ENCODE results near the gene URB2. TPM values are rescaled to one million over a fixed set of nuclear protein-coding genes. Genes with fewer than 3 reads are reported as not detected.
"Not testable (repeated sequence)": the region's sequence is repeated elsewhere in the genome, so short reads cannot be mapped to it uniquely, and the experiment has no call there.

Gene URB2
- total RNA-seq, 1 experiment from 2014 or later = 35.4 TPM

DNA sequence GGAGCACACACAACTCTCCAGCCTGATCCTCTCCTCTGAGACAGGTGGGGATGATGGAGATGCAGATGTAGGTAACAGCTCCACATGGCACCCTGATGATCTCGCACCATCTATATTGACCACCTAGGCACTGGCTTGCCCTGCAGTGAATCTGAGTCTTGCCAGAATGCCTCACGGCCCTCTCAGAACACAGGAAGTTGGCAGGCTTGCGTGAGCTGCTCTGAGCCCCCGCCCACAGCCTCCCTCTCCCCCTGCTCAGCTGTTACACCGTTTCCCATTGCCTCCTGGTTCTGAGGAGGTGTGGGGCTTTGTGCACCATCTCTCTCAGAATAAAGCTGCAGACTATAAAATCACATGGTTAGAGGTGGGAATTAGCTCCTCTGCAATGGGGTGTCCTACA, 48.0 kb downstream of the URB2 start:
- Histone ChIP-seq H3K27me3 (ENCODE audit: control insufficient read depth, insufficient read depth, low read length) (no peaks in the 10 kb centered on the region), H3K36me3 (replicated peaks; ENCODE audit: control insufficient read depth, insufficient read depth, low read length) (no peaks in the 10 kb centered on the region), H3K4me3 (ENCODE audit: insufficient read depth, low read depth, low read length) (no peak overlapping the region)
- peak; percentile 13 for DNase-seq

DNA sequence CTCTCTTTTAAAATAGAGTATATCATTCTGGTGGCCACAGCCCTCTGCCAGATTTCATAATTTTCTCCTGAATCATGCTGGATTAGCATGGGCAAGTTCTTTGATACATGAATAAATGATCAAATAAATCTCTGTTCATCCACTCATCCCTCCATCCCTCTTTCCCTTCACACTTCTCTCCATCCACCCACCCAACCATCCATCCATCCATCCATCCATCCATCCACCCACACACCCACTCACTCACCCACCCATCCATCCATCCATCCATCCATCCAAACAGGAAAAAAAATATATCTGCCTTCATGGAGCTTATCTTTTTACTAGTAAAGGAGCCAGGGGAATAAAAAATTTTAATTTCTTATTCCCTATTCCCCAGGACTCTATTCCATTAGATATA, 49.3 kb downstream of the URB2 start:
- Histone ChIP-seq H3K36me3 (replicated peaks; ENCODE audit: control insufficient read depth, insufficient read depth, low read length) (no peaks in the 10 kb centered on the region), H3K4me3 (ENCODE audit: insufficient read depth, low read depth, low read length) (no peak overlapping the region), H3K27me3 (ENCODE audit: control insufficient read depth, insufficient read depth, low read length) (no peaks in the 10 kb centered on the region)
- DNase-seq = no peak

- Histone ChIP-seq H3K4me3 (ENCODE audit: insufficient read depth, low read depth, low read length) (no peak overlapping the region), H3K36me3 (replicated peaks; ENCODE audit: control insufficient read depth, insufficient read depth, low read length) (no peaks in the 10 kb centered on the region), H3K27me3 (ENCODE audit: control insufficient read depth, insufficient read depth, low read length) (no peaks in the 10 kb centered on the region; the same call in 1 of the 2 replicates)
- DNase-seq = no peak
Observed at GRCh38 chr1:229685149-229685548, 59.1 kb downstream of the URB2 start.

- H3K27me3 ChIP-seq (ENCODE audit: control insufficient read depth, insufficient read depth, low read length) = no peaks in the 10 kb centered on the region; the same call in 1 of the 2 replicates
- no peak overlapping the region for H3K4me3 ChIP-seq (ENCODE audit: insufficient read depth, low read depth, low read length)
- no peak for DNase-seq
- H3K36me3 ChIP-seq (replicated peaks; ENCODE audit: control insufficient read depth, insufficient read depth, low read length) = no peaks in the 10 kb centered on the region
Observed at GRCh38 chr1:229689273-229689672, 63.2 kb downstream of the URB2 start.

DNA sequence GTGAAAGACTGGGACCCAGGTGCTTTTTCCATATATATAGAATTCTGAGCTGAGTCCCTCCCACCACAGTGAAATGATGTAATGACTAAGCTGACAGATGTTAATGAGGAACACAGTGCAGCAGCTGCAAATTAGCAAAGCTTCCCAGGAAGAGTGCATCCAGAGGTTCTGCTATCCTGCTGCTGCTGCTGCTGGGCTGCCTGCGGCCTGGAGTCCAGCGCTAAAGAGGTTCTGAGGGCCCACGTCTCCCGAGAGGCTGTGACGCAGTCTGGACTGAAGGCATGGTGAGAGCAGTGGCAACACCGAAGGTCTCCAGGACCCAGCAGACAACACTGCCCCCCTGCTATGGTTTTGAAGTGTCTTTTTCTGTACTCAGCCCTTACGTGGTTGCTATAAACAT, 63.9 kb downstream of the URB2 start:
- H3K4me3 ChIP-seq (ENCODE audit: insufficient read depth, low read depth, low read length) = no peak overlapping the region
- H3K27me3 ChIP-seq (ENCODE audit: control insufficient read depth, insufficient read depth, low read length) = no peaks in the 10 kb centered on the region; the same call in 1 of the 2 replicates
- DNase-seq = no peak
- no peaks in the 10 kb centered on the region for H3K36me3 ChIP-seq (replicated peaks; ENCODE audit: control insufficient read depth, insufficient read depth, low read length)

DNA sequence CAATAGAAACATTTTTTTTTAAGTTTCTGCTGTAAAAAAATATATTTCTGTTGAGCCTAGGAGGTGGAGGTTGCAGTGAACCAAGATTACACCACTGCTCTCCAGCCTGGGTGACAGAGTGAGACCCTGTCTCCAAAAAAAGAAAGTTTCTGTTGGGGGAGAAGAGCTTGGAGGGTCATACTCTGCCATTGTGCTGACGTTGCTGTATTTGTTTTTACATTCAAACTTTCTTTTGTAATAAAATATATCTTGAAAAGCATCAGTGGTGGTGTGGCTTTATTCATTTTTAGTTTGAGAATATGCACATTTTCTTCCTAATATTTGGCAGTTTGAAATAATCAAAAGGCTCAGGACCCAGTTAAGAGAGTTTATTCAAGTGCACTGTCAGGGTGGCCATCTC, 64.6 kb downstream of the URB2 start:
- no peaks in the 10 kb centered on the region; the same call in 1 of the 2 replicates for H3K27me3 ChIP-seq (ENCODE audit: control insufficient read depth, insufficient read depth, low read length)
- DNase-seq = no peak
- no peaks in the 10 kb centered on the region for H3K36me3 ChIP-seq (replicated peaks; ENCODE audit: control insufficient read depth, insufficient read depth, low read length)
- no peak overlapping the region for H3K4me3 ChIP-seq (ENCODE audit: insufficient read depth, low read depth, low read length)

- no peaks in the 10 kb centered on the region for H3K36me3 ChIP-seq (replicated peaks; ENCODE audit: control insufficient read depth, insufficient read depth, low read length)
- no peak for DNase-seq
- no peak overlapping the region for H3K4me3 ChIP-seq (ENCODE audit: insufficient read depth, low read depth, low read length)
- H3K27me3 ChIP-seq (ENCODE audit: control insufficient read depth, insufficient read depth, low read length) = no peaks in the 10 kb centered on the region; the same call in 1 of the 2 replicates
Observed at GRCh38 chr1:229691362-229691761, 65.3 kb downstream of the URB2 start.

- DNase-seq = no peak
- no peak overlapping the region for H3K4me3 ChIP-seq (ENCODE audit: insufficient read depth, low read depth, low read length)
Observed at GRCh38 chr1:229693129-229693900, 67.3 kb downstream of the URB2 start.

DNA sequence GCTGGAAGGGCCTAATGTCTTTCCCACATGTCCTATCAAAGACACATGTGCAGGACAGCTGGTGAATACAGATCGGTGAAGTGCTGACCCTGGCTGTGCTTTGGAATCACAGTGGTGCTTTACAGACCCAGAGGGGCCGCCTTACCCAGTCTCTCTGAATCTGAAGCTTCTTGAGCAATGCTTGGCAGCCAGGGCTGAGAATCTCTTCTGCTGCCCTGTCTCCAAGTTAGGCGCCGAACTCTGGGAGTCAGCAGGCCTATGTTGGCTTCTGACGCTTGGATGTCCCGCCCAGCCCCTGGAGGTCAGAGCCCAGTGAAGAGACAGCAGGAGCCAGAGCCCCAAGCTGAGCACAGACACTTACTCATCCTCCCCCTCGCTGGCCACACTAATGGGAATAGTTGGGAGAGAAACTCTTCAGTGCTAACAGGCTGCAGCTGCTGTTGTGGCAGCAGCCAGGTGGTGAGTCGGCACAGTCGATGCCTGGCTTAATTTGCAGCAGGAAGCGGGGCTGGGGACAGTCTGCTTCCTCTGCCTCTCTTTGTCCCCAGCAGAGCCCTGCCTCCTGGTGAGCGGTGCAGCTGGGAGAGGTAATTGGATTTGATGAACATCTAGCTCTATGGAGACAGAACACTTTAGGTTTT, 68.1 kb downstream of the URB2 start:
- Histone ChIP-seq H3K27me3 (ENCODE audit: control insufficient read depth, insufficient read depth, low read length) (no peaks in the 10 kb centered on the region), H3K36me3 (replicated peaks; ENCODE audit: control insufficient read depth, insufficient read depth, low read length) (no peaks in the 10 kb centered on the region), H3K4me3 (ENCODE audit: insufficient read depth, low read depth, low read length) (no peak overlapping the region)
- DNase-seq = peak; percentile 34

More at GRCh38 chr1:229693129-229693900, 67.3 kb downstream of the URB2 start:
- Histone ChIP-seq H3K27me3 (ENCODE audit: control insufficient read depth, insufficient read depth, low read length) (no peaks in the 10 kb centered on the region; the same call in 1 of the 2 replicates), H3K36me3 (replicated peaks; ENCODE audit: control insufficient read depth, insufficient read depth, low read length) (no peaks in the 10 kb centered on the region)

DNA sequence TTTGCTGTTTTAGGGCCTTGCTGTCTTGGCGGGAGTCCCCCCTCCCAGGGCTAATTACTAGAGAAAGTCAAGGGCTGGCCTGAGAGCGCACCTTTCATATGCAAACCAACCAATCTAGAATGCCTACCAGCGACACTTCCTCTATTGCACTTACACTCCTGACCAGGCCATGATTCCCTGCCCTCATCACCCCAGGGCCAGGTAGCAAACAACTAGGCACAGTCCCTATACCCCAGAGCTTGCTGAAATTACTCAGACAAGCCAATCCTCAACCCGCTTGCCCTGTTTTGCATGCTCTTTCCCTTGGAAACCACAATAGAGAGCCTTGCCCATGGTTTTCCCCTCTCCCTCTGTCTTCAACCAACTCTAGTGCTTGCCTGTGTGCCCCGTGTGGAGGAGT, 70.3 kb downstream of the URB2 start:
- no peak overlapping the region for H3K4me3 ChIP-seq (ENCODE audit: insufficient read depth, low read depth, low read length)
- peak; percentile 53 for DNase-seq
- no peaks in the 10 kb centered on the region for H3K27me3 ChIP-seq (ENCODE audit: control insufficient read depth, insufficient read depth, low read length)

DNA sequence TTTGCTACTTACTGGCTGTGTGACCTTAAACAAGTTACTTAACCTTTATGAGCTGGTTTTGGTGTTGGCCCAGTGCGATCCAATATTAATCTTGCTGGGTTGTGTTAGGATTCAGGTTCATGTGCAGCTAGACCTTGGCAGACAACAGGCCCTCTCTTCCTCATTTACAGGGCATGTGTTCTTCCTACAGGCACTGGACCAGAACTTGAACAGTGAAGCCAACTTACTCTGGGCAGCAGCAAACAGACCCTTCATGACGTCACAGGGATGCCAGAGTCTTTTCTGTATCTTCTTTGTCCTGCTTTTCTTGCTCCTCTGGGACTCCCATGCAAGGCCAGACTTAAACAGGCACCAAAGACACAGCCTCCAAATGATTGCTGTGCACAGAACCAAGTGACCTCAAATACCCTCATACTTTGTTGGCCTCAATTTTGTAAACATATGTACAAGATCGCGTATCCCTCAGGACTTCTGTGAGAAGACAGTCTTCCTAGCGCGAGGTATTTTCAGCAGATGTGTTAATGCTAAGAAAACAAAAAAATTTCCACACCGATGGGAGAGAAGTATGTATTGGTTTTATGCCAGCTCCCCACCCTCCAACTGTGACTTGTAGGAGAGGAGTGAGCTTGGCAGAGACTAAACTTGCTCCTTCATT, 73.7 kb downstream of the URB2 start:
- H3K27me3 ChIP-seq (ENCODE audit: control insufficient read depth, insufficient read depth, low read length) = no peaks in the 10 kb centered on the region
- H3K36me3 ChIP-seq (replicated peaks; ENCODE audit: control insufficient read depth, insufficient read depth, low read length) = no peaks in the 10 kb centered on the region
- DNase-seq = no peak
- H3K4me3 ChIP-seq (ENCODE audit: insufficient read depth, low read depth, low read length) = no peak overlapping the region

More for the DNA sequence above, 70.3 kb downstream of the URB2 start:
- H3K36me3 ChIP-seq (replicated peaks; ENCODE audit: control insufficient read depth, insufficient read depth, low read length) = no peaks in the 10 kb centered on the region

- no peak for DNase-seq
- Histone ChIP-seq H3K36me3 (replicated peaks; ENCODE audit: control insufficient read depth, insufficient read depth, low read length) (no peaks in the 10 kb centered on the region), H3K4me3 (ENCODE audit: insufficient read depth, low read depth, low read length) (no peak overlapping the region), H3K27me3 (ENCODE audit: control insufficient read depth, insufficient read depth, low read length) (no peaks in the 10 kb centered on the region)
Observed at GRCh38 chr1:229704157-229704556, 78.1 kb downstream of the URB2 start.

DNA sequence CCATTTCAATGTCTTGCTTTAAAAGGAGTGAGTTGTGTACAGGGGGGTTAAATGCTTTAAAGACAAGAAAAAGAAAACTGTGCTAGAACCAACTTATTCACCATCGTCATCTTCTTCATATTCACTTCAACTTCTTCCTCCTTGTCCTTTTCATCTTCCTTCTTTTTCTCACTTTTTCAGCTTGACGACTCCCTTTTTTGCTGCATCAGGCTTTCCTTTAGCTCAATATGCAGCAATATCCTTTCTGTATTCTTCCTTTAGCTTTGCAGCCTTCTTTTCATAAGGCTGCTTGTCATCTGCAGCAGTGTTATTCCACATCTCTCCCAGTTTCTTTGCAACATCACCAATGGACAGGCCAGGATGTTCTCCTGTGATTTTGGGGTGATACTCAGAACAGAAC, 79.1 kb downstream of the URB2 start:
- not testable (repeated sequence) for H3K36me3 ChIP-seq (replicated peaks; ENCODE audit: control insufficient read depth, insufficient read depth, low read length); DNase-seq; H3K27me3 ChIP-seq (ENCODE audit: control insufficient read depth, insufficient read depth, low read length); H3K4me3 ChIP-seq (ENCODE audit: insufficient read depth, low read depth, low read length)

DNA sequence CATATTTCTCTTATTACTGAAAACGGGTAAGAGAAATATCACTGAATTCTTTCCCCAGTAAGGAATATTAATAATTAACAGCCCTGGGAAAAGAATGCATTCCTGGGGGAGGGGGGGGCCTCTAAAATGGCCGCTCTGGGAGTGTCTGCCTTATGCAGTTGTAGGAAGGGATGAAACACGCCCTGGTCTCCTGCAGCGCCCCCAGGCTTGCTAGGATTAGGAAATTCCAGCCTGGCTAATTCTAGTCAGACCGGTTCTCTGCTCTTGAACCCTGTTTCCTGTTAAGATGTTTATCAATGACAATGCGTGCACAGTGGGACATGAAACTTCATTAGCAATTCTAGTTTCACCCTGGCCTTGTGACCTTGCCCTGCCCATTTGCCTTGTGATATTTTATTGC, 81.1 kb downstream of the URB2 start:
- not testable (repeated sequence) for H3K27me3 ChIP-seq (ENCODE audit: control insufficient read depth, insufficient read depth, low read length); H3K36me3 ChIP-seq (replicated peaks; ENCODE audit: control insufficient read depth, insufficient read depth, low read length); DNase-seq; H3K4me3 ChIP-seq (ENCODE audit: insufficient read depth, low read depth, low read length)

DNA sequence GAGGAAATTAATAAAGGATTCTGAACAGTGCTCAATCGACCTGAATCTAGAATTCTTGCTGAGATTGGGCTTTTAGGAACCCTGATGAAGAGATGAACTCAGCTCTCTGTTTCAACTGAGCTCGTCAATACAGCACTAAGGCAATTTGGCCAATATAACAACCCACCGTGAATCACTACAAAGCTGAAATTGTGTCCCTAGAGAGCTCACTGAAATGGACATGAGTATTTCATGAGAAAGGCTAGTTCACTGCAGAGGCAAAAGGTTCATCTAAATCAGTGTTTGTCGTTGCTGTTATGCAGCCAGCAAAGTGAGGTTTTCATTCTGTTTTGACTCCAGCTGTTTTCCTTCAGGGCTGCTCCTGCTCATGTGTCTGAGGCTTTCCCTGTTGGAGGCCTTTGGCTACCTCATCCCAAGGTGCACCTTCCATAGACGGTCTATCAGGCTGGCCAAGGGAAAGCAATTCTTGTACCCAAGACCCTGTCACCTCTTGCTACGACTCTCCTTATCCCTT, 83.5 kb downstream of the URB2 start:
- Histone ChIP-seq H3K27me3 (ENCODE audit: control insufficient read depth, insufficient read depth, low read length) (no peaks in the 10 kb centered on the region), H3K36me3 (replicated peaks; ENCODE audit: control insufficient read depth, insufficient read depth, low read length) (no peaks in the 10 kb centered on the region), H3K4me3 (ENCODE audit: insufficient read depth, low read depth, low read length) (no peak overlapping the region)
- no peak for DNase-seq
